Measurements from ENCODE around the gene MRPL54.

- TF ChIP-seq CTCF (conservative IDR thresholded peaks at IDR 0.05; ENCODE audit: low read length) = no peak
- TF ChIP-seq EZH2phosphoT487 (IDR thresholded peaks at IDR 0.05; ENCODE audit: borderline replicate concordance) = no peak
These were observed 6.2 kb downstream of the MRPL54 start for GRCh38 chr19:3768748-3769099.

Data from Loucy (cell line).